Germinal center (tissue), 1 donor: ENCODE measurements around the gene PCGF6.
"Not testable (repeated sequence)": the region's sequence is repeated elsewhere in the genome, so short reads cannot be mapped to it uniquely, and the experiment has no call there.

Source experiments
- DNase-seq: peaks from one replicate; pipeline ENCODE4 v3.0.0; 2012; ENCODE audit warnings: mixed read lengths, low spot score

PCGF6 gene

DNA sequence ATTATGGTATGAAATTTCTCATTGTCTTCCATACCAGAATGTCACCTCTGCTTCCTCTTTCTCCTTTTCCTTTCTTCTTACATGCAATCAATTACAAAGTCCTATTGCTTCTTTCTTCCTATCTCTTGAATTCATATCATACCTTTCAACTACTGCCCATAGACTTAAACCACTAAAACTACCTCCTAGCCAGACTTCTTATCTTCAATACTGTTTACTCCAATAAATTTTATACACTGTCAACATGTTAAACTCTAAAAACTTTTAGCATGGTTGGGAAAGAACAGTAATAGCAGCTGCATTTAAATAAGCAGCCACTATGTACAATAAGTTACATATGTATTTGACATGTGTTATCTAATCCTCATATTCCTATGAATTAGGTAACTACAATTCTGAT, 34.9 kb downstream of the PCGF6 start:
- DNase-seq, result no peak

DNA sequence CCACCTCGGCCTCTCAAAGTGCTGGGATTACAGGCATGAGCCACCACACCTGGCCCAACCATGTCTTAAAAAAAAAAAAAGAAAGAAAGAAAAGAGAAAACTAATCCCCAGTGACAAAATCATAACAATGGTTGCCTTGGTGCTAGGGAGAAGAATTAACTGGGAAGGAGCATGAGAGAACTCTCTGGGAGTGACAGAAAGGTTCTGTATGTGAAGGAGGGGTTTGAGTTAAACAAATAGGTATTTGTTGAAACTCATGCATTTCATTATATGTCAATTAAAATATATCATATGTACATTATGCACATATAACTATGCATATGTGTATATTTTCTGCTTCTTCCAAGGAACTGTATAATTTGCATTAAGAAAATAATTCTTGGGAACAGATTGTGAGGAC, 40.7 kb downstream of the PCGF6 start:
- no peak for DNase-seq

GRCh38 chr10:103307594-103307993, 43.3 kb downstream of the PCGF6 start:
- no peak for DNase-seq

GRCh38 chr10:103295374-103296015, 55.4 kb downstream of the PCGF6 start:
- no peak for DNase-seq

- no peak for DNase-seq
These were observed 59.4 kb downstream of the PCGF6 start for GRCh38 chr10:103291588-103291987.

- no peak for DNase-seq
These were observed 62.9 kb downstream of the PCGF6 start for GRCh38 chr10:103287992-103288391.

DNA sequence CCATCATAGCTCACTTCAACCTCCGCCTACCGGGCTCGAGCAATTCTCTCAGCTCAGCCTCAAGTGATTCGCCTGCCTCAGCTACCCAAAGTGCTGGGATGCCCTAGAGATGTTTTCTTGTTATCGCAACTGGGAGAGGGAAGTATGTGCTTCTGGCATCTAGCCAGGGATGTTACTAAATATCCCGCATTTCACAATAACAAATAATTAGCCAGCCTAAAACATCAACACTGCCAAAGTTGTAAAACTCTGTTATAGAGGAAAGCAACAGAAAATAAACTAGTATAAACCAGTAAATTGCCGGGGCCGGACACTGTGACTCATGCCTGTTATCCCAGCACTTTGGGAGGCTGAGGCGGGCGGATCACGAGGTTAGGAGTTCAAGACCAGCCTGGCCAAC, 66.8 kb downstream of the PCGF6 start:
- no peak for DNase-seq

DNA sequence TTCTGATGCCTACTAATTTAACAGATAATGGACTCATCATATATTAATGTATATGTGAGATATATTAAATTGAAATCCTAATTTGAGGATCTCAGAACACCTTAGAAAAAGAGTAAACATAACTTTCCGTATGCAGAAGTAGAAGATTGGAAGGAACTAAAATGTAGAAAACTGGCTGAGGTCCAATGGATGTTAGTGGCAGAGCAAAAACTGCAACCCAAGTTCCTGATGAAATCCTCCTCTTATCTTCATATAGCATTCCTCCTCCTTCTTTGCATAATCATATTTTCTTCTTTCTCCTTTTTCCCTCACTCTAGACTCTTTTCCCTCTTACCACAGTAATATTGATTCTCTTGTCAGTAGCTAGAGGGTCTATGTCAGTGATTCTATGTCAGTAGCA, 68.0 kb downstream of the PCGF6 start:
- DNase-seq, result no peak

DNA sequence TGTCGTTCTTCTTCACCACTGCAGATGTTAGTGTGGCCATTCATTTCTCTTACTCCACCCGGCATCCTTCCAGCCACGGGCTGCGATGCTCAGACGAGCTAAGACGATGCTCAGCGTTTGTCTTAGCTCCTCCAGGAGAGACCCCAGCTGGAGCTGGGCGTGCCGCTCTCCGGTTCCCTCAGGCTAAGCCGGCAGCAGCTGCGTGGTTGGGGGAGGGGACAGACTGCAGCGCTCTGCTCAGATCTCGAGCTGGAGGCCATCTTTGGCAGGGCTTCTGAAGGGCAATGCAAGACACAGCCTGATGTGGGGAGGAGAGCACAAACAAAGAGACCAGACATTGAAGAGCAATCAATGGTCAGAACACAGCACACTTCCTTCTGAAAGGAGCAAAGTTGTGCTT, 69.2 kb downstream of the PCGF6 start:
- no peak for DNase-seq

- DNase-seq, result no peak
These were observed 70.4 kb downstream of the PCGF6 start for GRCh38 chr10:103280506-103280905.

- no peak for DNase-seq
These were observed 70.9 kb downstream of the PCGF6 start for GRCh38 chr10:103280031-103280430.

- DNase-seq, result peak; percentile 23
These were observed 72.1 kb downstream of the PCGF6 start for GRCh38 chr10:103278862-103279298.

- no peak for DNase-seq
These were observed 72.5 kb downstream of the PCGF6 start for GRCh38 chr10:103278537-103278823.

- DNase-seq, result no peak
These were observed 73.0 kb downstream of the PCGF6 start for GRCh38 chr10:103277713-103278536.

- DNase-seq, result peak; percentile 67
These were observed 73.8 kb downstream of the PCGF6 start, which contains the start of gene INA for GRCh38 chr10:103276896-103277712. TSS of gene INA (plus strand) at chr10:103277138. CDS start at chr10:103277212, 74 bp downstream.

GRCh38 chr10:103276251-103276895, 74.6 kb downstream of the PCGF6 start:
- DNase-seq, result no peak

- DNase-seq, result no peak
These were observed 77.9 kb downstream of the PCGF6 start for GRCh38 chr10:103273041-103273441.

DNA sequence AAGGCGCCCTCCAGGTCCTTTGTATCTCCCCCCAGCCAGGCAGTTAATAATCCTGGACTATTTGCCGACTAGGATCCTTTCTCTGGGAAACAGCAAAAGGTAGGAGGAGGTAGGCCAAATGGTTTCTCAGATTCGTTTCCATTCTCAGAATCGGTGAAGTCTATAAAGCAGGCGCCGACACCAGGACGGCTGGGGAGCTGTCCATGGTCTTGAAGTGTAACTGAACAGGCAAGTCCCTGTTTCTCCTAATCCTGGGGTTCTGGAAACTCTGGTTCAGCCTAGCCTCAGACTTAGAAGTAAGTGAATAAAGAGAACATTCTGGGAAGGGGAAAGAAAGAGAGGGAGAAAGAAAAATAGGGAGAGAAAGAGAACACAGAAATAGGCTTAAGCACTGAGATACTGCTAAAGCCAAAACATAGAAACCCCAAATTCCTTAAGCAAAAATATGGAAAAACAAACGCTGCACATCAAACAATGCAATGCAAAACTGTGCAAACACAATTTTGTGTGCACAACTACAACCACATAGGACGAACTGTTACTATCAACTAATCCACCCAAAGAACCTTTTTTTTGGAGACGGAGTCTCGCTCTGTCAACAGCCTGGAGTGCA, 85.1 kb downstream of the PCGF6 start:
- DNase-seq, result no peak

- DNase-seq, result no peak
These were observed 88.7 kb downstream of the PCGF6 start for GRCh38 chr10:103262229-103262628.

GRCh38 chr10:103259989-103260388, 91.0 kb downstream of the PCGF6 start:
- no peak for DNase-seq

- not testable (repeated sequence) for DNase-seq
These were observed 92.0 kb downstream of the PCGF6 start for GRCh38 chr10:103258928-103259327.

- DNase-seq, result no peak
These were observed 93.1 kb downstream of the PCGF6 start for GRCh38 chr10:103257812-103258211.
